ENCODE data around the gene GPRIN2.

DNA sequence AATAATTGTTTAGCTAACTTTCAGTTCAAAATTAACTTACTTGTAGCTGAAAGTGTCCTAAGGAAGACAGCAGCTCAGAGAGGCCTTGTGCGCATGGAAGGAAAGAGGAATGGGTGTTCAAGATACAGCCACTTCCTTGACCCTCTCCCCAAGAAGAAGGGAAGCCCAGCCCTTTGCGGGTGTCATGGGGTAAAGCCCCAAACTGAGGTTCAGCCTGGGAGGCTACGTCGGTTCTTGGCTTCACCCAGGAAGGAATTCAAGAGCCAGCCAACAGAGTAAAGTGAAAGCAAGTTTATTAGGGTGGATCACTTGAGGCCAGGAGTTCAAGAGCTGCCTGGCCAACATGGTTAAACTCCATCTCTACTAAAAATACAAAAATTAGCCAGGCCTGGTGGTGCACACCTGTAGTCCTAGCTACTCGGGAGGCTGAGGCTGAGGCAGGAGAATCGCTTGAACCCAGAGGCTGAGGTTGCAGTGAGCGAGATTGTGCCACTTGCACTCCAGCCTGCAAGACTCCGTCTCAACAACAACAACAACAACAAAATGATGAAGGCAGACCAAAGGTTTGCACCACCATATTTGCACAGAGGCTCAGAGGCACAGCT is 15.9 kb downstream of the GPRIN2 start:
- TF ChIP-seq, protein P1, sequence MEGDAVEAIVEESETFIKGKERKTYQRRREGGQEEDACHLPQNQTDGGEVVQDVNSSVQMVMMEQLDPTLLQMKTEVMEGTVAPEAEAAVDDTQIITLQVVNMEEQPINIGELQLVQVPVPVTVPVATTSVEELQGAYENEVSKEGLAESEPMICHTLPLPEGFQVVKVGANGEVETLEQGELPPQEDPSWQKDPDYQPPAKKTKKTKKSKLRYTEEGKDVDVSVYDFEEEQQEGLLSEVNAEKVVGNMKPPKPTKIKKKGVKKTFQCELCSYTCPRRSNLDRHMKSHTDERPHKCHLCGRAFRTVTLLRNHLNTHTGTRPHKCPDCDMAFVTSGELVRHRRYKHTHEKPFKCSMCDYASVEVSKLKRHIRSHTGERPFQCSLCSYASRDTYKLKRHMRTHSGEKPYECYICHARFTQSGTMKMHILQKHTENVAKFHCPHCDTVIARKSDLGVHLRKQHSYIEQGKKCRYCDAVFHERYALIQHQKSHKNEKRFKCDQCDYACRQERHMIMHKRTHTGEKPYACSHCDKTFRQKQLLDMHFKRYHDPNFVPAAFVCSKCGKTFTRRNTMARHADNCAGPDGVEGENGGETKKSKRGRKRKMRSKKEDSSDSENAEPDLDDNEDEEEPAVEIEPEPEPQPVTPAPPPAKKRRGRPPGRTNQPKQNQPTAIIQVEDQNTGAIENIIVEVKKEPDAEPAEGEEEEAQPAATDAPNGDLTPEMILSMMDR (conservative IDR thresholded peaks at IDR 0.05; ENCODE audit: low read depth, low read length): no peak
- TF ChIP-seq EZH2 (IDR thresholded peaks at IDR 0.05; ENCODE audit: borderline replicate concordance, low read depth, low read length, poor library complexity, severe bottlenecking): no peak
